ENCODE results near the gene SORL1.

DNA sequence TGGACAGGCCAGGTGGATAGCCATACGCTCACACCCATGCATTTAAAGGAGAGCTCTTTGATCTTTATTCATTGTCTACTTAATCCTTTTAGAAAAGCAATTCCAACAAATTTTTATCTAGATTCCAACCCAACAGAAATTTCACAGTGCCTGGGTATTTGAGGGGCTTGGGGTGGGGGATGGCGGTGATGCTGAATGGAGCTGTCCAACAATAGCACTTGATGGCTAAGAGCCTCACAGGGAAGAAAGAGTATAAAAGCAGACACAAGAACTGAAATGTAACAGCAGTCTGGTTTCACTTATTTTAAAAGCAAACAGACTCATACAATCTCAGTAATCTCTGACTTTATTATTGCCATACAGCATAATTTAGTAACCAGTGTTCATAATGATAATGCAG is 102.4 kb downstream of the SORL1 start:
- TF ChIP-seq, protein P1, sequence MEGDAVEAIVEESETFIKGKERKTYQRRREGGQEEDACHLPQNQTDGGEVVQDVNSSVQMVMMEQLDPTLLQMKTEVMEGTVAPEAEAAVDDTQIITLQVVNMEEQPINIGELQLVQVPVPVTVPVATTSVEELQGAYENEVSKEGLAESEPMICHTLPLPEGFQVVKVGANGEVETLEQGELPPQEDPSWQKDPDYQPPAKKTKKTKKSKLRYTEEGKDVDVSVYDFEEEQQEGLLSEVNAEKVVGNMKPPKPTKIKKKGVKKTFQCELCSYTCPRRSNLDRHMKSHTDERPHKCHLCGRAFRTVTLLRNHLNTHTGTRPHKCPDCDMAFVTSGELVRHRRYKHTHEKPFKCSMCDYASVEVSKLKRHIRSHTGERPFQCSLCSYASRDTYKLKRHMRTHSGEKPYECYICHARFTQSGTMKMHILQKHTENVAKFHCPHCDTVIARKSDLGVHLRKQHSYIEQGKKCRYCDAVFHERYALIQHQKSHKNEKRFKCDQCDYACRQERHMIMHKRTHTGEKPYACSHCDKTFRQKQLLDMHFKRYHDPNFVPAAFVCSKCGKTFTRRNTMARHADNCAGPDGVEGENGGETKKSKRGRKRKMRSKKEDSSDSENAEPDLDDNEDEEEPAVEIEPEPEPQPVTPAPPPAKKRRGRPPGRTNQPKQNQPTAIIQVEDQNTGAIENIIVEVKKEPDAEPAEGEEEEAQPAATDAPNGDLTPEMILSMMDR (IDR thresholded peaks at IDR 0.05; ENCODE audit: low read length), result no peak
- TF ChIP-seq EZH2 (IDR thresholded peaks at IDR 0.05; ENCODE audit: borderline replicate concordance, low read length), result no peak
